CD4-positive, alpha-beta T cell treated with Interleukin-12 subunit alpha and Interleukin-12 subunit beta, for 1 hour (primary cell): Measurements from ENCODE around the gene PTPN11.

Experiments
- DNase-seq: peaks from one replicate; pipeline ENCODE4 v3.0.0-alpha.2; 2020

Gene PTPN11

DNA sequence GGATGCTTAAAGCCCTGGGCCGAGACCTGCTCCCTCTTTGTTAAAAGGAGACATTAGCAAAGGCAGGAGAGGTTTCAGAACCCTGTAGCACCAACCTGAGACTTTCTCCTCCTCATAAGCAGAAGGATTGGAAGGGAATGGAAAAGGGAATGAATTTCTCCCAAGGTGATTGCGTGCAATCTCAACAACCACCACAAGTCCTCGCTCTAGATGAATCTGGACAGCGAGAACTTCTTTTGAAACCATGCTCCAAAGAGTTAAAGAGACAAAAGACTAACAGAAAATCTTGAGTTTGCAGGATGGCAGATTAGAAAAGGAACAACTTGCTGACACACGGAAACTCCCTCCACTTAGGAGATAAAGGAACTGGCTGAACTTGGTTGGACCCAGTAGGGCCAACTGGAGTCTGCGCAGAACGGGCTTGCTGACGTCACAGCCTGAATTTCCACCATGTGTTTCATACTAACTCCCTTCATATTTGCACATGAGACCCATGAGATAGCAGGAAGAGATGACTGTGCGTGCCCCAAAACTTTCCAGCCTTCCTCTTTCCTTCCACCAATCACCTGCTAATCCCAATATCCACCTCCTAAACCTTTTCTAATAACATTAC, 137.0 kb downstream of the PTPN11 start:
- no peak for DNase-seq

DNA sequence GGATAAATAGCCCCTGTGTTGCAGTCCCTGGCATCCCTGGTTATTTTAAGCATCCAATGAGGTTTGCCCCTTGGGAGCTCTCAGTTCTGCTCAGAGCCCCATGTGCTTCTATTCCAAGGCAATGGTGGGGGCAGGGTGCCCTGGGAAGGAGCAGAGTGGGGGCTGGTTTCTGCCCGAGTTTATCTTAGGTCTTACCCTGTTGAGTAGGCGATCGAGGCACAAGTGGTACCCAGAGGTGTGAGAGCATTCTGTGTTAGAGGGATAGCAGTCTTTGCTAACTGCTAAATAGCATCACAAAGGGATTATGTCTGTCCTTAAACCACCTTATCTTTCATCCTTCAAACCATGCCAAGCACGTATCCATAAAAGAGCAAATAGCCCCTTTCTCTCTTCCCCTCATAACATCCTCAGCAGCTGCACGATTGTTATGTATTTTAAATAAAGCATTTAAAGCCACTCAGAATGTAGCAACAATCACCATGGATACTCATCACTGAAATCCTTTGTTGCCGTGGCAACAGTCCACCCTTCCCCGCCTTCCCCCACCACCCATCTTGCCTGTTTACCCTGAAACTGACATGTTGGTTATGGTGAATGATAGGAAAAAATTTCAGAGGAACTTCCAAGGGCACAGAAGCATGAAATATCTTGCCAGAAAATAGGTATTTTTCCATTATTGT, 139.3 kb downstream of the PTPN11 start:
- no peak for DNase-seq
